WTC11 (cell line): Measurements from ENCODE around the gene RTKN2. TPM values are rescaled to one million over a fixed set of nuclear protein-coding genes. Genes with fewer than 3 reads are reported as not detected.

Experiments
- ATAC-seq: fragments of 200-7000 bp; cut with Tn5 transposase; 2 replicates; pipeline ENCODE4 v1.10.0; 2021; ENCODE audit warnings: mild to moderate bottlenecking, moderate library complexity
- CTCF ChIA-PET: fragments of 300-600 bp; sonication (Branson Sonifier 250); formaldehyde crosslinking; loops from one replicate; lab custom pipeline; 2021; ENCODE audit warnings: antibody characterized with exemption; lab: Charles Lee
- POLR2A ChIA-PET: fragments of 350-600 bp; sonication (Branson Sonifier 250); formaldehyde crosslinking; loops from one replicate; lab custom pipeline; 2021; ENCODE audit warnings: antibody characterized with exemption; lab: Charles Lee
- DNase-seq: peaks from one replicate; pipeline ENCODE4 v3.0.0; 2021; ENCODE audit warnings: low spot score
- H3K27ac Mint-ChIP-seq: 2 replicates; pipeline ENCODE4 v1.8.0; 2021; ENCODE audit warnings: mixed read lengths
- H3K27me3 Mint-ChIP-seq: 2 replicates; pipeline ENCODE4 v1.8.0; 2021; ENCODE audit warnings: low read depth, mild to moderate bottlenecking, moderate library complexity, mixed read lengths
- H3K36me3 Mint-ChIP-seq: 2 replicates; pipeline ENCODE4 v1.8.0; 2021; ENCODE audit warnings: mixed read lengths
- H3K4me1 Mint-ChIP-seq: 2 replicates; pipeline ENCODE4 v1.8.0; 2022; ENCODE audit warnings: mixed read lengths
- H3K4me3 Mint-ChIP-seq: 2 replicates; pipeline ENCODE4 v1.8.0; 2021; ENCODE audit warnings: mild to moderate bottlenecking, moderate library complexity, mixed read lengths
- H3K9me3 Mint-ChIP-seq: 2 replicates; pipeline ENCODE4 v1.8.0; 2021; ENCODE audit warnings: mixed read lengths
- ATF3 ChIP-seq: sonication (generic); formaldehyde crosslinking; conservative IDR thresholded peaks from 2 replicates; pipeline ENCODE4 v1.8.1; 2022; ENCODE audit warnings: mild to moderate bottlenecking, missing genetic modification reagents
- CREB1 ChIP-seq: sonication (generic); formaldehyde crosslinking; IDR thresholded peaks from 2 replicates; pipeline ENCODE4 v1.8.0; 2023; ENCODE audit warnings: mild to moderate bottlenecking, missing genetic modification reagents
- FOXJ3 ChIP-seq: sonication (generic); formaldehyde crosslinking; IDR thresholded peaks from 2 replicates; pipeline ENCODE4 v1.9.0; 2021; ENCODE audit warnings: missing genetic modification reagents, mild to moderate bottlenecking, borderline replicate concordance
- FOXP1 ChIP-seq: sonication (generic); formaldehyde crosslinking; IDR thresholded peaks from 2 replicates; pipeline ENCODE4 v1.8.0; 2022; ENCODE audit warnings: missing genetic modification reagents, mild to moderate bottlenecking, moderate library complexity, borderline replicate concordance
- HMGA2 ChIP-seq: fragments of 250-450 bp; sonication (Bioruptor Pico); IDR thresholded peaks from 2 replicates; pipeline ENCODE4 v1.4.0; 2021; ENCODE audit warnings: mild to moderate bottlenecking, moderate library complexity
- IRF1 ChIP-seq: sonication (generic); formaldehyde crosslinking; IDR thresholded peaks from 2 replicates; pipeline ENCODE4 v1.8.0; 2023; ENCODE audit warnings: missing genetic modification reagents
- MYBL2 ChIP-seq: sonication (generic); formaldehyde crosslinking; IDR thresholded peaks from 2 replicates; pipeline ENCODE4 v1.8.1; 2023; ENCODE audit warnings: mild to moderate bottlenecking, moderate library complexity, missing genetic modification reagents
- NFATC4 ChIP-seq: fragments of 250-450 bp; sonication (Bioruptor Pico); IDR thresholded peaks from 2 replicates; pipeline ENCODE4 v1.9.0; 2021; ENCODE audit warnings: mild to moderate bottlenecking
- NFE2L1 ChIP-seq: sonication (generic); formaldehyde crosslinking; IDR thresholded peaks from 2 replicates; pipeline ENCODE4 v1.8.1; 2023; ENCODE audit warnings: missing genetic modification reagents
- NR2C2 ChIP-seq: sonication (generic); formaldehyde crosslinking; IDR thresholded peaks from 2 replicates; pipeline ENCODE4 v1.8.0; 2022; ENCODE audit warnings: mild to moderate bottlenecking, missing genetic modification reagents
- PREB ChIP-seq: sonication (generic); formaldehyde crosslinking; IDR thresholded peaks from 2 replicates; pipeline ENCODE4 v1.8.1; 2022; ENCODE audit warnings: mild to moderate bottlenecking, missing genetic modification reagents, moderate library complexity, borderline replicate concordance
- TCF7 ChIP-seq: sonication (generic); formaldehyde crosslinking; IDR thresholded peaks from 2 replicates; pipeline ENCODE4 v1.8.0; 2022; ENCODE audit warnings: mild to moderate bottlenecking, low read depth, missing genetic modification reagents, moderate library complexity
- ZBTB21 ChIP-seq: sonication (generic); formaldehyde crosslinking; IDR thresholded peaks from 2 replicates; pipeline ENCODE4 v1.8.1; 2023; ENCODE audit warnings: mild to moderate bottlenecking, missing genetic modification reagents, borderline replicate concordance
- ZMAT4 ChIP-seq: fragments of 250-450 bp; sonication (Bioruptor Pico); IDR thresholded peaks from 2 replicates; pipeline ENCODE4 v1.9.0; 2021; ENCODE audit warnings: mild to moderate bottlenecking
- total RNA-seq: library from RNA; stranded (reverse); gene quantifications from 3 replicates; pipeline ENCODE4 v1.2.3, GENCODE V29; 2021
- TF ChIP-seq, protein P1 (sequence below): fragments of 250-450 bp; sonication (Bioruptor Pico); IDR thresholded peaks from 2 replicates; pipeline ENCODE4 v1.9.0; 2021; ENCODE audit warnings: mild to moderate bottlenecking
- TF ChIP-seq, protein P2 (sequence below): sonication (generic); formaldehyde crosslinking; IDR thresholded peaks from 2 replicates; pipeline ENCODE4 v1.8.1; 2023; ENCODE audit warnings: mild to moderate bottlenecking, missing genetic modification reagents
- TF ChIP-seq, protein P3 (sequence below): sonication (generic); formaldehyde crosslinking; IDR thresholded peaks from 2 replicates; pipeline ENCODE4 v1.8.0; 2022; ENCODE audit warnings: mild to moderate bottlenecking, missing genetic modification reagents
- TF ChIP-seq, protein P4 (sequence below): sonication (generic); formaldehyde crosslinking; IDR thresholded peaks from 2 replicates; pipeline ENCODE4 v1.8.1; 2022; ENCODE audit warnings: low read depth, missing genetic modification reagents, borderline replicate concordance
- TF ChIP-seq, protein P5 (sequence below): sonication (generic); formaldehyde crosslinking; IDR thresholded peaks from 2 replicates; pipeline ENCODE4 v1.8.1; 2023; ENCODE audit warnings: mild to moderate bottlenecking, missing genetic modification reagents, moderate library complexity
- TF ChIP-seq, protein P6 (sequence below): fragments of 200-600 bp; IDR thresholded peaks from 2 replicates; pipeline ENCODE4 v1.8.0; 2022; ENCODE audit warnings: antibody characterized with exemption

The RTKN2 gene
- total RNA-seq, 1 experiment from 2014 or later = 20.5 TPM

DNA sequence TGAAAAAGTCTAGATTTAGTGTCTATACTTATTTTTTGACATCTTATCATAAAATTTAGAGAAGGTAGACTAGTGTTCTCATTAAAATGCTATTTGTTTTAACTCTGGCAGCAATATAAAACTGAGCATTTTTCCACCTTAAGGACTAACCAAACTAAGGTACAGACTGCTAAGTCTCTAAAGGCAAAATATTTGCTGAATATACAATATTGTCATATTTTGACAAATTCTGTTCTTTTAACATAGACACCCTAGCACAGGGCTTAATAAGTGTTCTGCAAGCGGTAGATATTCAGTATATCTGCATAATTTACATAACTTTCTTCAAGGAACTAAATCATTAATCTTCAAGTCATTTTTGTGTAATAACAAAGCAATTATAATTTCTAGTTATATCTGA, 8.6 kb downstream of the RTKN2 start:
- DNase-seq (no peak), ATAC-seq (no peak)
- H3K9me3 Mint-ChIP-seq = no peaks in the 10 kb centered on the region
- peaks cover 10% of the 10 kb centered on the region for H3K4me1 Mint-ChIP-seq
- CTCF ChIA-PET = no interaction called here
- POLR2A ChIA-PET = no interaction called here
- H3K36me3 Mint-ChIP-seq = peaks cover 20% of the 10 kb centered on the region
- TF ChIP-seq NR2C2 (CRISPR knock-in tag) (no peak), FOXP1 (CRISPR knock-in tag) (no peak), ATF3 (CRISPR knock-in tag) (no peak), PREB (no peak), NFE2L1 (no peak), HMGA2 (CRISPR knock-in tag) (no peak), CREB1 (CRISPR knock-in tag) (no peak), ZBTB21 (CRISPR knock-in tag) (no peak), MYBL2 (no peak), FOXJ3 (CRISPR knock-in tag) (no peak), NFATC4 (CRISPR knock-in tag) (no peak), TCF7 (CRISPR knock-in tag) (no peak), IRF1 (CRISPR knock-in tag) (no peak), ZMAT4 (no peak)
- TF ChIP-seq, protein P1, sequence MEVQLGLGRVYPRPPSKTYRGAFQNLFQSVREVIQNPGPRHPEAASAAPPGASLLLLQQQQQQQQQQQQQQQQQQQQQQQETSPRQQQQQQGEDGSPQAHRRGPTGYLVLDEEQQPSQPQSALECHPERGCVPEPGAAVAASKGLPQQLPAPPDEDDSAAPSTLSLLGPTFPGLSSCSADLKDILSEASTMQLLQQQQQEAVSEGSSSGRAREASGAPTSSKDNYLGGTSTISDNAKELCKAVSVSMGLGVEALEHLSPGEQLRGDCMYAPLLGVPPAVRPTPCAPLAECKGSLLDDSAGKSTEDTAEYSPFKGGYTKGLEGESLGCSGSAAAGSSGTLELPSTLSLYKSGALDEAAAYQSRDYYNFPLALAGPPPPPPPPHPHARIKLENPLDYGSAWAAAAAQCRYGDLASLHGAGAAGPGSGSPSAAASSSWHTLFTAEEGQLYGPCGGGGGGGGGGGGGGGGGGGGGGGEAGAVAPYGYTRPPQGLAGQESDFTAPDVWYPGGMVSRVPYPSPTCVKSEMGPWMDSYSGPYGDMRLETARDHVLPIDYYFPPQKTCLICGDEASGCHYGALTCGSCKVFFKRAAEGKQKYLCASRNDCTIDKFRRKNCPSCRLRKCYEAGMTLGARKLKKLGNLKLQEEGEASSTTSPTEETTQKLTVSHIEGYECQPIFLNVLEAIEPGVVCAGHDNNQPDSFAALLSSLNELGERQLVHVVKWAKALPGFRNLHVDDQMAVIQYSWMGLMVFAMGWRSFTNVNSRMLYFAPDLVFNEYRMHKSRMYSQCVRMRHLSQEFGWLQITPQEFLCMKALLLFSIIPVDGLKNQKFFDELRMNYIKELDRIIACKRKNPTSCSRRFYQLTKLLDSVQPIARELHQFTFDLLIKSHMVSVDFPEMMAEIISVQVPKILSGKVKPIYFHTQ = no peak
- TF ChIP-seq, protein P2, sequence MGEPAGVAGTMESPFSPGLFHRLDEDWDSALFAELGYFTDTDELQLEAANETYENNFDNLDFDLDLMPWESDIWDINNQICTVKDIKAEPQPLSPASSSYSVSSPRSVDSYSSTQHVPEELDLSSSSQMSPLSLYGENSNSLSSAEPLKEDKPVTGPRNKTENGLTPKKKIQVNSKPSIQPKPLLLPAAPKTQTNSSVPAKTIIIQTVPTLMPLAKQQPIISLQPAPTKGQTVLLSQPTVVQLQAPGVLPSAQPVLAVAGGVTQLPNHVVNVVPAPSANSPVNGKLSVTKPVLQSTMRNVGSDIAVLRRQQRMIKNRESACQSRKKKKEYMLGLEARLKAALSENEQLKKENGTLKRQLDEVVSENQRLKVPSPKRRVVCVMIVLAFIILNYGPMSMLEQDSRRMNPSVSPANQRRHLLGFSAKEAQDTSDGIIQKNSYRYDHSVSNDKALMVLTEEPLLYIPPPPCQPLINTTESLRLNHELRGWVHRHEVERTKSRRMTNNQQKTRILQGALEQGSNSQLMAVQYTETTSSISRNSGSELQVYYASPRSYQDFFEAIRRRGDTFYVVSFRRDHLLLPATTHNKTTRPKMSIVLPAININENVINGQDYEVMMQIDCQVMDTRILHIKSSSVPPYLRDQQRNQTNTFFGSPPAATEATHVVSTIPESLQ (CRISPR knock-in tag) = no peak
- TF ChIP-seq, protein P3, sequence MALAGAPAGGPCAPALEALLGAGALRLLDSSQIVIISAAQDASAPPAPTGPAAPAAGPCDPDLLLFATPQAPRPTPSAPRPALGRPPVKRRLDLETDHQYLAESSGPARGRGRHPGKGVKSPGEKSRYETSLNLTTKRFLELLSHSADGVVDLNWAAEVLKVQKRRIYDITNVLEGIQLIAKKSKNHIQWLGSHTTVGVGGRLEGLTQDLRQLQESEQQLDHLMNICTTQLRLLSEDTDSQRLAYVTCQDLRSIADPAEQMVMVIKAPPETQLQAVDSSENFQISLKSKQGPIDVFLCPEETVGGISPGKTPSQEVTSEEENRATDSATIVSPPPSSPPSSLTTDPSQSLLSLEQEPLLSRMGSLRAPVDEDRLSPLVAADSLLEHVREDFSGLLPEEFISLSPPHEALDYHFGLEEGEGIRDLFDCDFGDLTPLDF (CRISPR knock-in tag) = no peak
- TF ChIP-seq, protein P4, sequence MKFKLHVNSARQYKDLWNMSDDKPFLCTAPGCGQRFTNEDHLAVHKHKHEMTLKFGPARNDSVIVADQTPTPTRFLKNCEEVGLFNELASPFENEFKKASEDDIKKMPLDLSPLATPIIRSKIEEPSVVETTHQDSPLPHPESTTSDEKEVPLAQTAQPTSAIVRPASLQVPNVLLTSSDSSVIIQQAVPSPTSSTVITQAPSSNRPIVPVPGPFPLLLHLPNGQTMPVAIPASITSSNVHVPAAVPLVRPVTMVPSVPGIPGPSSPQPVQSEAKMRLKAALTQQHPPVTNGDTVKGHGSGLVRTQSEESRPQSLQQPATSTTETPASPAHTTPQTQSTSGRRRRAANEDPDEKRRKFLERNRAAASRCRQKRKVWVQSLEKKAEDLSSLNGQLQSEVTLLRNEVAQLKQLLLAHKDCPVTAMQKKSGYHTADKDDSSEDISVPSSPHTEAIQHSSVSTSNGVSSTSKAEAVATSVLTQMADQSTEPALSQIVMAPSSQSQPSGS (CRISPR knock-in tag) = no peak
- TF ChIP-seq, protein P5, sequence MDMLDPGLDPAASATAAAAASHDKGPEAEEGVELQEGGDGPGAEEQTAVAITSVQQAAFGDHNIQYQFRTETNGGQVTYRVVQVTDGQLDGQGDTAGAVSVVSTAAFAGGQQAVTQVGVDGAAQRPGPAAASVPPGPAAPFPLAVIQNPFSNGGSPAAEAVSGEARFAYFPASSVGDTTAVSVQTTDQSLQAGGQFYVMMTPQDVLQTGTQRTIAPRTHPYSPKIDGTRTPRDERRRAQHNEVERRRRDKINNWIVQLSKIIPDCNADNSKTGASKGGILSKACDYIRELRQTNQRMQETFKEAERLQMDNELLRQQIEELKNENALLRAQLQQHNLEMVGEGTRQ (CRISPR knock-in tag) = no peak
- TF ChIP-seq, protein P6, sequence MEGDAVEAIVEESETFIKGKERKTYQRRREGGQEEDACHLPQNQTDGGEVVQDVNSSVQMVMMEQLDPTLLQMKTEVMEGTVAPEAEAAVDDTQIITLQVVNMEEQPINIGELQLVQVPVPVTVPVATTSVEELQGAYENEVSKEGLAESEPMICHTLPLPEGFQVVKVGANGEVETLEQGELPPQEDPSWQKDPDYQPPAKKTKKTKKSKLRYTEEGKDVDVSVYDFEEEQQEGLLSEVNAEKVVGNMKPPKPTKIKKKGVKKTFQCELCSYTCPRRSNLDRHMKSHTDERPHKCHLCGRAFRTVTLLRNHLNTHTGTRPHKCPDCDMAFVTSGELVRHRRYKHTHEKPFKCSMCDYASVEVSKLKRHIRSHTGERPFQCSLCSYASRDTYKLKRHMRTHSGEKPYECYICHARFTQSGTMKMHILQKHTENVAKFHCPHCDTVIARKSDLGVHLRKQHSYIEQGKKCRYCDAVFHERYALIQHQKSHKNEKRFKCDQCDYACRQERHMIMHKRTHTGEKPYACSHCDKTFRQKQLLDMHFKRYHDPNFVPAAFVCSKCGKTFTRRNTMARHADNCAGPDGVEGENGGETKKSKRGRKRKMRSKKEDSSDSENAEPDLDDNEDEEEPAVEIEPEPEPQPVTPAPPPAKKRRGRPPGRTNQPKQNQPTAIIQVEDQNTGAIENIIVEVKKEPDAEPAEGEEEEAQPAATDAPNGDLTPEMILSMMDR = no peak
- no peak overlapping the region for H3K27ac Mint-ChIP-seq
- H3K27me3 Mint-ChIP-seq = no peaks in the 10 kb centered on the region
- H3K4me3 Mint-ChIP-seq = no peak overlapping the region
